GM12878 (cell line): ENCODE results near the gene MEGF9. TPM values are rescaled to one million over a fixed set of nuclear protein-coding genes. Genes with fewer than 3 reads are reported as not detected.

Experiments used
- ATAC-seq: fragments of 200-7000 bp; cut with Tn5 transposase; 3 replicates; pipeline ENCODE4 v1.9.1; 2020; ENCODE audit warnings: mild to moderate bottlenecking, moderate library complexity
- BruUV-seq: library from RNA; stranded (reverse); fragments of 400-500 nt; replicated peaks from 2 replicates; lab custom pipeline; 2021; lab: Mats Ljungman, UMichigan
- CTCF ChIA-PET: fragments of 300-600 bp; sonication (Branson Sonifier 250); formaldehyde crosslinking; extraction: SDS; loops from one replicate; lab custom pipeline; 2021; ENCODE audit warnings: inconsistent platforms; lab: Yijun Ruan, JAX
- POLR2A ChIA-PET: fragments of 350-600 bp; formaldehyde crosslinking; extraction: SDS; loops from one replicate; lab custom pipeline; 2021; ENCODE audit warnings: inconsistent platforms; lab: Charles Lee
- RAD21 ChIA-PET: fragments of 300-600 bp; sonication (Branson Sonifier 250); formaldehyde crosslinking; loops from one replicate; lab custom pipeline; 2023; ENCODE audit warnings: antibody characterized with exemption; ENCODE audit not compliant: unreplicated experiment; lab: Charles Lee
- SMC1A ChIA-PET: fragments of 300-600 bp; sonication (Branson Sonifier 250); formaldehyde crosslinking; loops from one replicate; lab custom pipeline; 2023; ENCODE audit not compliant: unreplicated experiment, uncharacterized antibody; lab: Charles Lee
- DNase-seq: peaks from one replicate; pipeline ENCODE4 v3.0.0-alpha.2; 2011; ENCODE audit warnings: low read depth, low spot score
- FAIRE-seq: peaks from 3 replicates; lab custom pipeline; 2011; peaks lifted over from hg19 to GRCh38; lab: Jason Lieb, UNC
- H2AFZ ChIP-seq: 2 replicates; pipeline ENCODE4 v1.6.0; 2011; ENCODE audit warnings: low read depth, low read length, control low read depth; ENCODE audit not compliant: control insufficient read depth
- H3K27ac ChIP-seq: 2 replicates; pipeline ENCODE4 v1.5.1; 2011; ENCODE audit warnings: control low read depth; ENCODE audit not compliant: control insufficient read depth, insufficient read depth
- H3K27me3 ChIP-seq, 2 experiments: replicated peaks in 1 of 2; 2 replicates each; pipeline versions ENCODE4 v1.6.0 to v1.6.1; 2011; ENCODE audit warnings: low read length in 1 of 2; ENCODE audit not compliant: control insufficient read depth in 2 of 2, insufficient read depth in 2 of 2
- H3K36me3 ChIP-seq, 2 experiments: 2 replicates each; pipeline ENCODE4 v1.5.1; 2011; ENCODE audit warnings: low read length in 1 of 2; ENCODE audit not compliant: control insufficient read depth in 2 of 2, insufficient read depth in 2 of 2
- H3K4me1 ChIP-seq: 2 replicates; pipeline ENCODE4 v1.6.1; 2011; ENCODE audit warnings: mild to moderate bottlenecking, low read length, moderate library complexity, mixed read lengths; ENCODE audit not compliant: control insufficient read depth, insufficient read depth
- H3K4me2 ChIP-seq: 2 replicates; pipeline ENCODE4 v1.6.0; 2011; ENCODE audit warnings: control low read depth; ENCODE audit not compliant: control insufficient read depth, insufficient read depth
- H3K4me3 ChIP-seq: fragments of 200-600 bp; sonication (generic); 2 replicates; pipeline ENCODE4 v1.5.1; 2016
- H3K79me2 ChIP-seq: 2 replicates; pipeline ENCODE4 v1.6.0; 2011; ENCODE audit warnings: low read length; ENCODE audit not compliant: control insufficient read depth, insufficient read depth
- H3K9ac ChIP-seq: 2 replicates; pipeline ENCODE4 v1.8.0; 2011; ENCODE audit warnings: low read length, control low read depth, mixed read lengths; ENCODE audit not compliant: control insufficient read depth, insufficient read depth
- H3K9me3 ChIP-seq: replicated peaks from 3 replicates; pipeline ENCODE4 v1.5.1; 2011; ENCODE audit warnings: mild to moderate bottlenecking, low read length; ENCODE audit not compliant: control insufficient read depth, insufficient read depth
- H4K20me1 ChIP-seq: 2 replicates; pipeline ENCODE4 v1.6.0; 2011; ENCODE audit not compliant: control insufficient read depth, insufficient read depth
- ATF7 ChIP-seq: fragments of 450-650 bp; IDR thresholded peaks from 2 replicates; pipeline ENCODE4 v1.6.1; 2016; ENCODE audit warnings: low read depth, mild to moderate bottlenecking
- BCL11A ChIP-seq: IDR thresholded peaks from 2 replicates; pipeline ENCODE4 v1.6.1; 2011; ENCODE audit warnings: low read depth, low read length
- BCL3 ChIP-seq: IDR thresholded peaks from 2 replicates; pipeline ENCODE4 v1.6.1; 2011; ENCODE audit warnings: borderline replicate concordance, low read depth, mild to moderate bottlenecking, moderate library complexity, low read length; ENCODE audit not compliant: insufficient read depth, poor library complexity, severe bottlenecking
- BHLHE40 ChIP-seq, 2 experiments: fragments of 450-650 bp in 1 of 2; IDR thresholded peaks; 2 replicates each; pipeline ENCODE4 v1.6.1; 2011 to 2017; ENCODE audit warnings: low read depth in 2 of 2, borderline replicate concordance in 1 of 2, improper control_type of control experiment in 1 of 2, low read length in 1 of 2, mild to moderate bottlenecking in 1 of 2
- IKZF1 ChIP-seq: fragments of 450-650 bp; conservative IDR thresholded peaks from 2 replicates; pipeline ENCODE4 v1.6.1; 2017; ENCODE audit warnings: antibody characterized with exemption, mild to moderate bottlenecking
- NFYA ChIP-seq: IDR thresholded peaks from 2 replicates; pipeline ENCODE4 v1.6.1; 2011; ENCODE audit warnings: low read depth, mild to moderate bottlenecking, low read length, improper control_type of control experiment, borderline replicate concordance
- SMARCA5 ChIP-seq: fragments of 450-650 bp; IDR thresholded peaks from 2 replicates; pipeline ENCODE4 v1.6.1; 2017; ENCODE audit warnings: mild to moderate bottlenecking
- WGBS: methylation state at CpG from one replicate; pipeline ENCODE4 v1.1.6; 2016; ENCODE audit warnings: low lambda C conversion rate; ENCODE audit not compliant: insufficient replicate concordance, insufficient coverage; ENCODE audit errors: missing lambda C conversion rate; 5-methylcytosine and 5-hydroxymethylcytosine counted together
- in situ Hi-C: fragments of 300-500 bp; cut with MboI; formaldehyde crosslinking; loops from 9 replicates; pipeline ENCODE4 v1.14.3; 2018; ENCODE audit warnings: mixed read lengths
- intact Hi-C: fragments of 100-400 bp; cut with micrococcal nuclease; formaldehyde crosslinking; loops from one replicate; pipeline ENCODE4 v1.14.2; 2022; ENCODE audit not compliant: unreplicated experiment
- polyA plus RNA-seq, 11 experiments: library from polyadenylated mRNA; depleted of rRNA in 4 of 11; unstranded in 6 of 11; stranded (reverse) in 5 of 11; fragments of >200 nt; fragmentation: Nextera tagmentation in 4 of 11; fragmentation: Illumina TruSeq in 1 of 11; extraction: Ambion mirVana in 4 of 11; extraction: Trizol in 1 of 11; gene quantifications; 1 replicate in 1 of 11; 2 replicates in 10 of 11; pipeline versions ENCODE4 v1.2.1 to v1.2.3, GENCODE V29; 2011 to 2016; ENCODE audit warnings: inconsistent platforms in 2 of 11, missing spikeins in 2 of 11, low read depth in 1 of 11
- total RNA-seq, 4 experiments: library from RNA; depleted of rRNA in 3 of 4; stranded (reverse); fragments of >200 nt in 3 of 4; fragmentation: Illumina TruSeq in 1 of 4; extraction: Trizol in 1 of 4; gene quantifications; 2 replicates each; pipeline versions ENCODE4 v1.2.1 to v1.2.3, GENCODE V29; 2013 to 2021

Gene MEGF9
- total and polyA plus RNA-seq, 10 of the 15 experiments (the other 5 are each of a cell fraction or from before 2014, with no cell fraction given): 0.71 to 5.1 (median 2.6) TPM

GRCh38 chr9:120572472-120572871, 141.8 kb downstream of the MEGF9 start:
- no peak overlapping the region for H3K4me3 ChIP-seq
- H3K4me1 ChIP-seq: no peaks in the 10 kb centered on the region
- ATAC-seq (no peak), DNase-seq (no peak), FAIRE-seq (no peak)
- no peaks in the 10 kb centered on the region for H4K20me1 ChIP-seq
- TF ChIP-seq BCL3 (no peak), ATF7 (no peak), BCL11A (no peak), IKZF1 (no peak), NFYA (no peak), BHLHE40 (IDR thresholded peaks at IDR 0.05; ENCODE audit: borderline replicate concordance in 1 of 2, low read depth in 2 of 2, low read length in 1 of 2) (no peak), SMARCA5 (no peak)
- no peak overlapping the region for H3K27ac ChIP-seq
- POLR2A ChIA-PET: no interaction called here
- peaks cover 19 to 28% of the 10 kb centered on the region in 2 experiments for H3K36me3 ChIP-seq
- SMC1A ChIA-PET: no interaction called here
- no peaks in the 10 kb centered on the region for H3K9me3 ChIP-seq
- no TSS peak for BruUV-seq
- no peak overlapping the region for H3K4me2 ChIP-seq
- H3K9ac ChIP-seq: no peak overlapping the region
- in situ Hi-C loops: no loop called here
- intact Hi-C loops: no loop called here
- H3K79me2 ChIP-seq: peaks cover 19% of the 10 kb centered on the region
- 95% methylated on average over 1 of the region's 1 CpG for WGBS
- H2AFZ ChIP-seq: no peak overlapping the region
- H3K27me3 ChIP-seq: no peaks in the 10 kb centered on the region
- CTCF ChIA-PET: no interaction called here
- RAD21 ChIA-PET: no interaction called here
